Uterus (tissue), 2 donors: Measurements from ENCODE around the gene NOA1.

Experiments used
- CTCF ChIP-seq, 4 experiments: fragments of 200-600 bp in 2 of 4; fragments of 450-650 bp in 2 of 4; sonication (generic) in 2 of 4; IDR thresholded peaks; one replicate each; pipeline ENCODE4 v1.5.1; 2016 to 2019; ENCODE audit warnings: antibody characterized with exemption in 4 of 4, mild to moderate bottlenecking in 2 of 4, moderate library complexity in 1 of 4
- POLR2A ChIP-seq, 2 donors: fragments of 450-650 bp; IDR thresholded peaks; one replicate each; pipeline ENCODE4 v1.6.1; 2016; ENCODE audit warnings: antibody characterized with exemption in 2 of 2, mild to moderate bottlenecking in 1 of 2, moderate library complexity in 1 of 2

DNA sequence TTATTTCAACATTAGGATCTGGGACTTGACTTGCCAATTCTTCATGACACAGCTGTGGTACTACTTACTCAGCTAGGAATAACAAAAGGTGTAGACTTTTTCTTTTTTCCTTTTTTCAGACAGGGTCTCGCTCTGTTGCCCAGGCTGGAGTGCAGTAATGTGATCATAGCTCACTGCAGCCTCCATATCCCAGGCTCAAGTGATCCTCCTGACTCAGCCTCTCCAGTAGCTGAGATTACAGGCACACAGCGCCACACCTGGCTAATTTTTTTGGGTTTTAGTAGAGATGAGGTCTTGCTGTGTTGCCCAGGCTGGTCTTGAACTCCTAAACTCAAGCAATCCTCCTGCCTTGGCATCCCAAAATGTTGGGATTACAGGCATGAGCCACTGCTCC is 16.3 kb downstream of the NOA1 start:
- no peak for TF ChIP-seq CTCF (IDR thresholded peaks at IDR 0.05)
- TF ChIP-seq POLR2A (IDR thresholded peaks at IDR 0.05) = no peak
